GM19324 (cell line): ENCODE data around the gene SFI1.

Source experiments
- ATAC-seq: cut with Tn5 transposase; IDR thresholded peaks from one replicate; pipeline ENCODE4 v1.9.1; 2021; ENCODE audit warnings: mild to moderate bottlenecking, moderate library complexity; ENCODE audit not compliant: unreplicated experiment, low FRiP score

SFI1 gene

DNA sequence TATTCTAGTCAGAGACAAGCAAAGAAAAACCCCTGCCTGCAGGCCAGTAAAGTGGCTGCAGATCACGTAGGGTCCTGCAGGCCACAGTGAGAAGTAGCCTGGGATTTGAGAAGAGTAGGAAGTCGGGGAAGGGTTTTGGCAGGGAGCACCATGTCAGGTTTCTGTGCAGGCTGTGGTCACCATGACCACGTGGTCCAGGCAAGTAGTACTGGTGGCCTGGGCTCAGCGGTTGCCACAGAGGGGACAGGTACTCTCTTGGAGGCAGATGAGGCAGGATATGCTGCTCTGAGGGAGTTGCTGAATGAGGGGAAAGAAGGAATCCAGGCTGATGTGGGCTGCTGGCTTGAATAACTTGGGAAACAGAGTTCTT is 119.1 kb downstream of the SFI1 start:
- no peak for ATAC-seq

DNA sequence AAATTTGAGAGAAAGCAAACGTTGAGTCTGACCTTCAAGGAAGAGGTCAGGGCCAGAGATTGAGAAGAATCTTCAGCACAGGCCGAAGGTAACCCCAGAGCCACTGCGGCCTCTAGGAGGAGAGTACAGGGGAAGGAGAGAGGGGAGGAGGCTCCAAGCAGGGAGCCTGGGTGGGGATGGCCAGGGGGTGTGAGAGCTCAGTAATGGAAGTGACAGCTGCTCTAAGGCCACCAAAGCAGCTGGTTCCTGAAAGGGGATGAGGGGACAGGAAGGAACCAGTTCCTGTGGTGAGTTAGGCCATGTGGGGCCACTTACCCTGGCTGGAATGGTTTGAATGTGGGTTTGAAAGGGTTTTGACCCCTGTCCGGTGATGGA is 119.6 kb downstream of the SFI1 start:
- ATAC-seq: no peak

GRCh38 chr22:31616315-31616980 is 120.1 kb downstream of the SFI1 start:
- no peak for ATAC-seq

GRCh38 chr22:31618057-31618456 is 121.7 kb downstream of the SFI1 start:
- no peak for ATAC-seq

- ATAC-seq: no peak
Measured at GRCh38 chr22:31618471-31619176, 122.3 kb downstream of the SFI1 start.

GRCh38 chr22:31619611-31620300 is 123.4 kb downstream of the SFI1 start:
- no peak for ATAC-seq

DNA sequence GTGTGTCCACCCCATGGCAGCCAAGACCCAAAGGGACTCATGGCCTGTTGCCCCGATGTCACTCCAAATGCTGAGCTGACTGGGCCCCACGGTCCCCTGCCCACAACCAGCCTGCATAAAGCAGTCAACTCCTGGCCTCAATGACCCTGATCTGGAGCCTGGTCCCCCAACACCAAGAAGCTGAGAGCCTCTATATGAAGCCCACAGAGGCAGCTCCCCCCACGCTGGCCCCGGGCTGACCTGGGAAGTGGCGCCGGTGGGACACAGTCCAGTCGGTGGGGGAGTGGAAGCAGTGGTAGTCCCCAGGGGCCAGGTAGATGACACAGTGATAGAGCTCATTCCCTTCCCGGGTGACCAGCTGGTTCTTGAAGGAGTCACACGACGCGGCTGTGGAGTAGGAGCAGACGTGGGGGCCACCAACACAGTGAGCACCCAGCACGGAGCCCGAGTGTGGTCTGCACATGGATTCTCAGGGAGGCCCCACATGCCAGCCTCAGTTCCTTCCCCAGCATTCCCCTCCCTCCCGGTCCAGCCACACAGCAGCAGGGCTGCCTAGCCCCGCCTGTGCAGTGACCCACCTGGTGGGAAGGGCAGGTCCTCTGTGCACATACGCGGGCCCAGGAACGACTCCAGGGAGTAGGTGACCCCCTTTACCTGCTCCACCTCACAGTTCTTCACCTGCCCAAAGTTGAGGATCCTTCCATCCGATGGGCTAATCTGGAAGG is 124.6 kb downstream of the SFI1 start:
- ATAC-seq: no peak

DNA sequence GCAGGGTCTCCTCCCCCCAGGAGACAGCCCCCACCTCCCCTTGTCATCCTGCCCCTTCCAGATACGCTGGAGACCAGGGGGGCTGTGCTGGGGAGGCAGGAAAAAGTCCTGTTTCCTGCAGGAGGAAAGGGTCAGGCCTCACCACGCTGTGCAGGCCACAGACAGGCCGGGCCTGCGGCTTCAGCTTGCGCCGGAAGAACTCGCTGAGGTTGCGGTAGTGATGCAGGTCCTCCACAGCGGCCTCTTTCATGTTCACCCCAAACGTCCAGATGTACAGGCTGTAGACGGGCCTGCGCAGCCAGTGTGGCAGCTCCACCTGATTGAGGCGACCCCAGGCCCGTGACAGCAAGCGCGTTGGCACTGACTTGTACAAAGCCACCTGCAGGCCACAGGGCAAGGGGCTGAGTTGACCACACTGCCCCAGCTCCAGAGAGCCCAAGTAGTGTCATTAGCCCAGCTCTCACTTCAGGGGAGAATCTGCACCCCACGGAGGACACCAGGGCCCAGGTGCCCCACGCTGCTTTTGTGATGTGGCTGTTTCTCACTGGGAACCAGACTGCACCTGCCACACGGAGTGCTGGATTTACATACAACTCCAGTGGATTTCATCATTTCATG is 125.3 kb downstream of the SFI1 start:
- no peak for ATAC-seq

- no peak for ATAC-seq
Measured at GRCh38 chr22:31622980-31623379, 126.6 kb downstream of the SFI1 start.

DNA sequence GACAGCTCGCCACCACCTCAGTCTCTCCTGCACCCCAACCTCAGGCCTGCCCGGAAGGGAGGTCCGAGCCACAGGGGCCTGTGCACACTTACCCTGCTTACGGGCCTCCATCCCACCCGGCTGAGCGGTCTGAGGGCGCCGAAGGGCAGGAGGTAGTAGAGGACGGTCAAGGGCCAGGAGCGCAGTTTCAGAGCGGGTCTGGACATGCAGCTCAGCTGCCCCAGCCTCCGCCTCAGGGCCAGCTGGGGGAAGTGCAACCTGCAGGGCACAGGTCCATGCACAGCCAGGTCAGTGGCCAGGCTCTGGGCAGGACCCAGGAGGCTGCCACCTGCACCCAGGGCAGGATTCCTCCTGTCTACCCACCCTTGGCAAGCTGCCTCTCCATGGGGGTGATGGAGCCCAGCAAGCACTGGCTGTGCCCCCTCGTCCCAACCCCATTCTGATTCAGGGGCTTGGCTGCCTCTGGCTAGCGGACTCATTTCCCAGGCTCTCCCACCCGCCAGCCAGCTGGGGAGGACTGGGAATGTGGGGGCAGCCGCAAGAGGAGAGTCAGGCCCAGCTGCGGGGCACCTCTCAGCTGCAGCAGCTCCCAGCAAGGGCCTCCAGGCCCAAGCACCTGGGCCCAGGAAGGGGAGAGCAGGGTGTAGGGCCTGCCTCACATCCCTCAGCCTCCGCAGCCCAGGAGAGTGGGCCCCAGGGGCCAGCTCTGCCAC is 127.4 kb downstream of the SFI1 start:
- ATAC-seq: no peak

DNA sequence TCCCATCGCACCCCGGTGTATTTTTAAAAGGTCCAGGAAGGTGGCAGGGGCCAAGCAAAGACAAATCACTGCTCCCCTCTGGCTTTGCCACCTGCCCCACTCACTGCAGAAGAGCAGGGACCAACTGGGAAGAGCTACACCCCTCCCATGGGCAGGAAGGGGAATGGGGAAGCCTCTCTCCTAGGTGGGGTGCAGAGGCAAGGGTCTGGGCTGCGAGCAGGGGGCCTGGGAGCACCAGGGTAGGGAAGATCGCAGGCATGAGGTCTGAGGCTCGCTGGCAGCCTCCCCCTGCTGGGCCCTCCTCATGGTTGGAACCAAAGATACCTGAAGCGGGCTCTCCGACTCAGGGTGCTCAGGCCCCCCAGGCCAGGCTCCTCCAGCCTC is 128.9 kb downstream of the SFI1 start:
- no peak for ATAC-seq

GRCh38 chr22:31625661-31626426 is 129.5 kb downstream of the SFI1 start:
- no peak for ATAC-seq

- no peak for ATAC-seq
Measured at GRCh38 chr22:31626427-31627150, 130.3 kb downstream of the SFI1 start.

DNA sequence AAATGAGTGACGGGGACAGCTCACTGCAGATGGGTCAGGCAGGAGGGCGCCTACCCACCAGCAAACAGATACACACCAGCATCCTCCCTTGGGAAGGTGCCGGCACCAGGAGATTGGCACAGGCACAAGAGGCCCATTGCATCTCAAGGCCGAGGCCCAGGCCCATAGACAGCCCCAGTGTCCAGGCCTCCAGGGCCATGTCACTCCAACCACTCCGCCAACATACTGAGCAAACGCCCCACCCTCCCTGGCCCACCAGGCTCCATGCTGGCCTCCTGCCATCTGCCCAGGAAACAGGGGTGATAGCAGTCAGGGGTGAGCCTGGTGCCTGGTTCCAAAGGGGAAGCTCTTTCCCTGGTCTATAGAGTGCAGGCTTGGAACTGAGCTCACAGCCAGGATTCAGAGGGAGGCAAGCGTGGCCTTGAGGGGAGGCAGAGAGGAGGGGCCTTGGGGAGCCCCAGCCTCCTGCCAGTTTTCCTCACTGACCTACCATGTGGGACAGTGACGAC is 130.9 kb downstream of the SFI1 start:
- no peak for ATAC-seq

- no peak for ATAC-seq
Measured at GRCh38 chr22:31628362-31628761, 132.0 kb downstream of the SFI1 start.

- no peak for ATAC-seq
Measured at GRCh38 chr22:31628969-31629708, 132.8 kb downstream of the SFI1 start.

- ATAC-seq: no peak
Measured at GRCh38 chr22:31629741-31630184, 133.4 kb downstream of the SFI1 start.
